GM21423 (cell line): ENCODE data around the gene MOB3C.

Source experiments
- ATAC-seq: cut with Tn5 transposase; IDR thresholded peaks from one replicate; pipeline ENCODE4 v1.9.1; 2021; ENCODE audit warnings: mild to moderate bottlenecking, moderate library complexity; ENCODE audit not compliant: unreplicated experiment

The MOB3C gene

DNA sequence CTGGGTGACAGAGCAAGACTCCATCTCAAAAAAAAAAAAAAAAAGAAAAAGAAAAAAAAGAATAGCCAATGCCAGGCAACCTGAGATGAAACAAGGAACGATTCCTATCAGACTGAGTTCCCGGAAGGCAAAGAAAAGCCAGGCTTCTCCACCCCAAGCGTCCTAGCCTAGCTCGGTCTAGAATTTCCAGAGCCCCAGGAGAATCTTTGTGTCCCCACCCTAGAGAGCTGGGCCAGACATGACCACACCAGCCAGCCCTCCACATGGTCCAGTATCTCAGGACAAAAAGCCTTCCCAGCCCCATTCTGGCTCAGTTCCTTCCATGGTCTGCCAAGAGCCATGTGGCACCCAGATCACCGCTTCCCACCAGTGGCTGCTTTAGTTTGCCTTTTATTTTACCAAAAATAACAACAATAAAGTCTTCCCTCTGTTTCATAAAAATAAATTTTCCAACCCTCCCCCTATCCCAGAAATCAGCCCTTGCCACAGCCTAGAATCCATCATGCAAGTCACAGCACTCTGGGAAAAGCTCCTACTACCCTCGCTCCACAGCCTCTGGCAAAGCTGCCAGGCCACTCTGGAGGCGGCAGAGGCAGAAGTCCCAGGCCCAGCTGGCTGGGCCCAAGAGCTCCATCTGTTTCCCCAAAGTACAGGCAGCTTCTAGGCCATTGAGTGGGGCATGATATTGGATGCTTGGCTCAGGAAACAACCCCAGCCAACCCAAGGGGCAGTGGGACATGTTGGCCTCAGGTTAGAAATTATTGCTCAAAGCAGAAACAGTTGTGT, 9.1 kb downstream of the MOB3C start:
- no peak for ATAC-seq

DNA sequence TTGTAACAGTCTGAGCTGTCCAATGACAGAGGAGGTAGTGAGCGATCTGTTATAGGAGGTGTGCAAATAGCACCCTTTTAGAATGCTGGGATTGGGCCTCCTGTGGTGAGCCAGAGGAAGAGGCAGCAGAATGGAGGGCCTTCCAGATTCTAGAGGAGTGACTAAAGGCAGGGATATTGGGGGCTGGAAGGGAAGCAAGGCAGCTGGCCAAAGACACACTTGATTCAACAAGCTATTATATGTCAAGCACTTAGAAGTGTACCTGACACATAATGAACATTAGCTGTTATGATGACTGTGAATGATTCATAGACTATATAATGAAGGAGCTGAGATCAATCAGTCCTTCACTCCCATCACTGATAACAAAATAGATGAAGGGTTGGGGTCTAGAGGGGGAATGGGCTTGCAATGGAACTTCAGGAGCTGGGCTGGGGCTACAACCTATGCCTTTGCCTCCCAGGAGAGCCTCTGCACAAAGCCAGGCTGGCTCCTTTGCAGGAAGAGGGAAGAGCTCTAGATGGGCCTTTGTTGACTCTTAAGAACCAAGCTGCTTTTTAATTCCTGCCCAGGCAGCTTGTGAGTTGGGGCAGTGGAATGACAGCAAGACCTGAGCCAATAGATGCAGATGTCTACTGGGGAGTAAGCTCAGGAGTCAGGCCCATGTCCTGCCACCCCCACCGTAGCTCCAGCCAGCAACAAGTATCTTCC, 10.2 kb downstream of the MOB3C start:
- no peak for ATAC-seq

DNA sequence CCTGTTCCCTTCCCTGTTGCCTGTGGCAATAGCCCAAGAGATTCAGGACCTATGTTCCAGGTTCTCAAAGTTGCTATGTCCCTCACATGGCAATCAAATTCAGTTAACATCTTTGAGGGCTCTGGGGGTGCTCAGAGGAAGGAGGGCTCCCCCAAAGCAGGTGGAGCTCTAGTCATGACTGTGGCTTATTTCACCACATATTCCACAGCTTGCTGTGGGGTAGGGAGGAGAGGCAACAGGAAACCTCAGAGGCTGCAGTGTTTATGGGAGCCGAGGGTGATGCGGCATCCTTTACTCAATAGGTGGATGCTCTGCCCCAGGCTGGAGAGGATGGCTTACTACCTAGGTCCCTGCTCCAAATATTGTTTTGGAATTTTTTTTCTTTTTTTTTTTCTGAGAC, 11.4 kb downstream of the MOB3C start:
- no peak for ATAC-seq

DNA sequence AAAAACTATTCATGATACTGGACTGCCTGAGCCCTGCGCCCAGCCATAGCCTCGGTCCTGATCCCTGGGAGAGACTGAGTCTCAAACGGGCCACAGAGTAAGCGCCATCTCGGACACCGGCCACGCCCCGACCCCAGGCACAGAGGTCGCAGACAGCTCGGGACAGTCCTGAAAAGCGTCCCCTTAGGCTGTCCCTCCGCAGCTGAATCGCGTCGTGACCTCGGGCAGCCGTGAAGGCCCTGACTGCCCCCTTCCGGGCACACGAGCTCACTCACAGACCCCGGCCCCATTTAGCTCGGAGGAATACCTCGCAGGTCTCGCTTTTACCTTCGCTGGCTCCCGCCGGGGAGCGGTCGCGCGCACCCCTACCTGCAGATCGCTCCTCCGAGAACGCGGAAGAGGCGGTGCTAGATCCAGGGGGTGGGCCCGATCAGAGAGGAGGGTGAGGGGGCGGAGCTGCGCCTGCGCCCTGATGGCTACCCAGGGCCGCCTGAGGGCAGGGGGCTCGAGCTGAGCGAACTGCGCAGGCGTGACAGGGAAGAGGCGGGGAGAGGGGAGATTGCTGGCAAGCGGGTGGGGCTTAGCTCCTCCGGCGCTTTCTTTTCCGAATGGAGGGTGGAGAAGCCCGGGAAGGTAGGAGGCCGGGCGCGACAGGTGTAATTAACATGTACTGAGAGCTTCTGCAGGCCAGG, 12.6 kb downstream of the MOB3C start, which contains the start of gene MKNK1:
MKNK1 (minus strand) TSS at position 411 of the 692 bp plus-strand sequence. CDS start 20,941 bp downstream, outside the sequence.
- ATAC-seq: peak; percentile 98

DNA sequence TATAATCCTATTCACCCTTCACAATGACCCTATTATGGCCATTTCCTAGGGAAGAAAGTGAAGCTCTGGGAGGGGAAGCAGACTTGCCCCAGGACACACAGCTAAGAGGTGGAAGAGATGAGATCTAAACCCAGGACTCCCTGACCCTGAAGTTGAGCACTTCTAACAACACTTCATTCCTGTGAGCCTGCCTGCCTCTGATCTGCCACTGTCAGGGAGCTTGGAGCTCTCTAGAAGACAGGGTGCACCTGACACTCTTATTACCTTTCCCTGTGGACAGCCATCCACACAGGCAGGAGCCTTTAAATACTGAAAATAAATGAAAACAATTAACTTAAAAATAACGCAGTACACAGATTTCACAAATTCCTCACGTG, 13.1 kb downstream of the MOB3C start:
- peak; percentile 3 for ATAC-seq

DNA sequence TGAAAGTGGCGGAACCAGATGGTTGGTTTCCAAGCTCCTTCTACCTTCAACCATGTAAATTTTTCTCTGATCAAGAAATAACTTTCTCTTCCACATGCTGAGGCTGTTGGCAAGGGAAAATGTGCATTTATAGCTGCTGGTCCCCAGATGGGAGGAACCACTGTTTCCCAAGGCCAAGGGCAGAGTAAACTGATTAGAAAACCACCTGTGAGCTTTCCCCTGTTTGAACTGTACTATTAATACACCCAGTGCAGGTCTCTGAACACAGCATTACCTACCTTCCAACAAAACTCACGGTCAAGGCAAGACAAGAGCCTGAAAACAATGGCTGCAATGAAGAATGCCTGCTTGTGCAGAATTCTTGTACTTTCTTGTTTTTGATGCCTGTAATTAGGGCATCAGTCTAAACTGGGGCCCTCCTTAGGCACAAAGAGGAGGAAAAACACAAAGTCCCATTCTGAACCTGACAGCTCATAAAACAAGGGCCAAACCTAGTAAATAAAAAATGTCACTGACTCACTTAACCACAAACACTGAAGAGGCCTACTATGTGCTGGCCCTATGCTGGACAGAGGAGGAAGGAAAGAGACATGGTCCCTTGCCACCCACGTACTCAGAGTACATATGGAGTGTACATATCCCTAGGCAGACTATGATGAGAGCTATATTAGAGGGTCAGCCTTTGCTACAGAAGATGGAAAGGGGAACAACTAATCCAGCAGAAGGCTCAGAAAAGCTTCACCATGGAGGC, 15.2 kb downstream of the MOB3C start:
- no peak for ATAC-seq

DNA sequence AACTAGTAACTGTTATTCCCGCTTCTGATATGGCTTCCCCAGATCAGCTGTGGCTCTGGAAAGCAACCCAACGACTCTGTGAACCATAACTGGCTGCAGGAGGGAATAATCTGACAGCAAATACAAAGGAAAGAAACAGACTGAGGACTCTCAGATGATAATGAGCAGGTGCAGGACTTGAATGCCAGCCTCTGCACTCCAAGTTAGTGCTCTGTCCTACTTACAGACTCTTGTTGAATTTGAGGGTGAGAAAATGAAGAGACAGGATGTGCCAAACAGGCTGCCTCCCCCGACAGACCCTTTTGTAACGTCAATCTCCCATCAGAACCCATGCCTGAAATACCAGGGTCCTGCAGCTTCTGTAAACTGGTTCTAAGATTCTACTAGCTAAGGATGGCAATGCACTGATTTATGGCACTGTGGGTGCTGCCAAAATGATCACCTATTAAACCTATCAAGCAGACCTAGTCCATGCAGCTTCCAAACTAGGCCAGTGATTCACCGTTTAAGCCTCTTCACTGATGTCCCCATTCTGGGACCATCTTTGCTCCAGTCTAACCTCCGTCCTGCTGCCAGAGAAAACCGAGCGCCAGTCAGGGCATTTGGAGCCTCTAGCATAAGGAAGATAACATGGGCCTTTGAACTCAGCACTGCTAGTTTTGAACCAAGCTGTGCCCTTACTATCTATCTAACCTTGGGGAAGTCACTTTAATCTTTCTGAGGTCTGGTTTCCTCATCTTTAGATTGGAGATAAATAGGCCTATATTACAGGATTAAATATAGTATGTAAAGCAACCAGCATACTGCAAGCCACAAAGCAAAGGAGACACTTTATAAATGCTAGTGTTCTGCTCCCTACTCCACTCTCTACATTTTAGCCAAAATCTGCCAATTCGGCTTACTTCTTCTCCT, 17.3 kb downstream of the MOB3C start:
- no peak for ATAC-seq

DNA sequence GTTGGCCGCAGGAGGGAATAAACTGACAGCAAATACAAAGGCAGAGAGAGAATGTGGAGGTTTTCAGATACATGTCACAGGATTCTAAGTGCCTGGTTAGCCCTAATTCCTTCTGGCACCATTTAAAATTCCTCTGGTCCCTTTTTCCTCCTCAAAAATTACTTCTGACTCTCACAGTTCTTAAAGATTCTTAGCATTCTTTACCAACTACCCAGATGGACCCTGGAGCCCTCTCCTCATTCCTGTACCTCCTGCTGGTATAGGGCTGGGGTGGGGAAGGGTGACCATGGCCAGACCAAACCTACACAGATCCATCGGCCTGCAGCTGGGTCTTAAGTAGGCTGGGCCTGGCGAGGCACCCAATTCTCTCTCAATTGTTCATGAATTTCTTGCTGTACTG, 19.8 kb downstream of the MOB3C start:
- ATAC-seq: no peak

DNA sequence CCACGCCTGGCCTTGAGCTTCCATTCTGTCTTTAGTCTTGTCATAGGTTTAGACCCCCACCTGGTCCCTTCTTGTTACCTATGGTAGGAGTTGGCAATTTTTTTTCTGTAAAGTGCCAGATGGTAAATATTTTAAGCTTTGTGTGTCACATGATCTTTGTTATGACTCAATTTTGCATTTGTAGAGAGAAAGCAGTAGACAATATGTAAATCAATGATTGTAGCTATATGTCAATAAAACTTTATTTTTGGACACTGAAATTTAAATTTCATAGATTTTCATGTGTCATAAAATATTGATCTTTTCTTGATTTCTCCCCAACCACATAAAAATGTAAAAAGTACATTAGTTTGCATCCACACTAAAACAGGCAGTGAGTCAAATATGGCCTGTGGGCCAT, 20.6 kb downstream of the MOB3C start:
- ATAC-seq: no peak

DNA sequence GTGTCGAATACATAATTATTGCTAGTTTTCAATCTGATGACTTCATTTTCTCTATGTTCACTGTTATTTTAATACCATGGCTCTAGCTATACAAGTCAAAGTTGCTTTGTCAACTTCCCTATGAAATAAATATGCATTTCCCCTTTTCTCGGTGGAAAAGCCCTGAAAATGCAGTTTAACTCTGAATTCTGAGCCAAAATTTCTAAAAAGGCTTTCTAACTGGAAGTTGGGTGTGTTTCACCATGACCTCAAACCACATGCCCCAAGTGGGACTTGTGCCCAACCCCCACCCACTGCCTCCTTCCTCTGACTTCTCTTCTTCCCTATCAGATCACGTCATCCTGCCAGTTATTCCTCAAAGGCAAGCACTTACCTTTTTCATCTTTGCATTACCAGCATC, 21.5 kb downstream of the MOB3C start:
- ATAC-seq: no peak

DNA sequence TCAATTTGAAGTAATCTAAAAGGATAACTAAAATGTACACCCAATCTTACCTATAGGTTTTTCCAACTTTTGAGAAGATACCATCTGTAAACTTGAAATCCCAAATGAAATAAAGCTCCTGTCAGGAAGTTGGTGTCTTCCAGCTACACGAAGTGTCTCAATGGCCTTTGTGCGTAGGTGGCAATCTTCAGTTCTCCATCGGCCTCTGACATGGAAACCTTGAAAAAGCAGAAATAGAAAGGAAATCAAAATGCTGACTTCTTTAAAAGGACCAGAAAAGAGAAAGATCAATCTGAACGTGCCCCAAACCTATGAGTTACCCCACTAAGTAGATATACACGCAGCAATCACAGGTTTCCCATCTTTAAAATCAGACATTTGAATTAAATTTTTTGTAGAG, 22.5 kb downstream of the MOB3C start:
- ATAC-seq: no peak

DNA sequence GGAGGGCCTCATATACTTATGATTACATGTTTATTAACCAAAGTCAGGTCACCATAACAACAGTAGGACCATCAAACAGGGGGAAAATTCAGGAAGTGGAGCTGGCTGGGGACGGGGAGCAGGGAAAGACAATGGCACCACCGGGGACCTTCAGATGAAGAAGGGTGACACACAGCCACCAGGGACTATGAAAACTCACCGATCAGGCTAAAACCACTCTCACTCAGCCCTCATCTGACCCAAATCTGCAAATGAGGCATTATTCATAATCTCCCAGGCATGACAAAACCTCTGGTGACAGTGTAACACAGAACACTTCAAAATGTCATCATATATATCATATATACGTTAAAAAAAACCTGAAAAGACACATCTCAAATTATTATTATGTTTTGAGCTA, 23.8 kb downstream of the MOB3C start:
- ATAC-seq: no peak

DNA sequence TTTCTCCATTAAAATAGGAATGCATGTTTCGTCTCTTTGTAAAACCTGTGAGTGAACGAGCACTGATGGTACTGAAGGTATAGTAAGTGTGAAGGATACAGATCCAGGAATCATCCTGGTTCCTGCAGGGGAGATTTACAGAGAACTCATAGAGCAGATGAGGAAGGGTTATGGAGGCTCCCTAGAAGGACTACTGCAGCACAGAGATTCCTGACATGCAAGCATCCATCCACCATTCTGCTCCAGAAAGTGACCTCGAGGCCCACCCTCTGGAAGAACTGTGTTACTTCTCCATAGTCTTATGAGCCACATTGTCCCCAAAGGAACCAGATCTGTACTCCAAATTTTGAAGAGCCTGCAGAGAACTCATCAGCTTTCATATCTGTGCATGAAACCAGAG, 27.1 kb downstream of the MOB3C start:
- no peak for ATAC-seq

DNA sequence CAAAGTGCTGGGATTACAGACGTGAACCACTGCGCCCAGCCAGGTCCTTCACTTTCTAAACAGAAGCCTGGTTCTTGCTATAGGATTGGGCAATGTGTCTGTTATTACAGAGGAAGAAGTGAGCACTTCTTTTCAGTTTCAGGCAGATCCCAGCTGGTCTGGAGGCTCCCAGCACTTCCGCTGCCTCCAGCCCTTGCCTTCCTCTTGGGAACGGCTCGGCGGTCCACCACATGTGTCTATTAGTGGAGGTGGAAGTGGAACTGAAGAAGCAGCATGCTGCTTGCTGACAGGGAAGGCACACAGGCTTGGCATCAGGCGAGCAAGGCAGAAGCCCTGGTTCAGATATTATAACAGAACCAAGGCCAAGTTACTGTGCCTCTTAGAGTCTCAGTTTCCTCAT, 29.5 kb downstream of the MOB3C start:
- ATAC-seq: no peak

DNA sequence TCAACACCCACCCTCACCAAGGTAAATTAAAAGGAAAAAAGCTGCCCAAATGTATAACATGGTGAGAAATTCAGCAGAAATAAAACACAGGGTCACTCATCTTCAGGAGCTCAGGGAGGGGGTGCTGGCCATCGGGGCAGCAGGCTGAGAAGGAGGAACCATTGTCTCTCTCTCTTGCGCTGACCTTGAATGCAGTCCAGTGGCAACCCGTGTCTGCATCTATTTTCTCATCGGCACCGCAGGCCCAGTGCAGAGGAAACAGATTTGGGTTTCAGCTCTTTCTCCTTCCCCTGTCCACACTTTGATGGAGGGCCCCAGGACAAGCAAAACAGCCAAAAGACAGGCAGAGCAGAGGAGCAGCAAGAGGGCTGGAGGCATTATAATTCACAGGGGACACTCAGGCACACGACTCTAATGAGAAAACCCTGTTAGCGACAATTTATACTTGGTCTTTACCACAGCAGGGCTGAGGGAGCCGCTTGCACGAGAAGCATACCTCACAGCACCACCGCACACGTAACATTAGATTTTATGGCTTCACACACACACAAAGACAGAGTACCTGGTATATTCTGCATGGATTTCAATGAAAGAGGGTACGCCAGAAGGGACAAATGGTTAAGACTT, 31.2 kb downstream of the MOB3C start:
- no peak for ATAC-seq

DNA sequence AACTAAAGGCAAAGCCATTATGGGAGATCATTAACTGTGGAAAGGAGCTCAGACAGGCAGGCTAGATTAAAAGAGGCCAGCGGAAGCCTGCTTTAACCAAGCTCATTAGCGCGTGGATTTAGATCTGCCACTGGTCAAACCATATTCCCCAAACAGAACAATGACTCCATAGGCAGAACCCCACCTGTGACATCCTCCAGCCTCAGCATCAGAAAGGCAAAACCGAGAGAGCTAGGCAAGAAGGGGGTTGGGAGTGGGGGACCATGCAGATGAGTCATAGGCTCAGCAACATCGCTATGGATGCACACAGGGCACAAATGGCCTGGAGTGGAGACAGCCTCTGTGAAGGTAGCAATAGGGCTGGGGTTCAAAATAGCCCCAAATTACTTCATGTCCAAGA, 33.1 kb downstream of the MOB3C start:
- ATAC-seq: no peak

DNA sequence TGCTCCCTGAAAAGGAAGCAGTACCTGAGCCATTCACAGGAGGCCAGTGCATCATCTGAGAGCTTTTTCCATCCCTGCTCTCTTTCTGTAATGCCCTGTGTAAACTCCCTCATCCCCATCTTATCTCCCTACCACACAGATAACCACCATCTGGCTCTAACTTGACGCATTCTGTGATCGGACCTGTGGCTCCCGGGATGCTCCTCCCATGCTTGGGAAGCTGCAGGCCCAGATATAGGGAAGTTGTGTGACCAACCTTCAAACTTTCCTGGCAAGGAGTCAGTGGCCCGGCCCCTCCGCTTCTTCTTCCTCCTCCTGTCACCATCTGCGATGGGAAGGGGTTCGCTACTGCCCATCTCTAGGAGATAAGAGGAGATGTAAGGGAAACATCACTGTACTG, 33.6 kb downstream of the MOB3C start:
- no peak for ATAC-seq

DNA sequence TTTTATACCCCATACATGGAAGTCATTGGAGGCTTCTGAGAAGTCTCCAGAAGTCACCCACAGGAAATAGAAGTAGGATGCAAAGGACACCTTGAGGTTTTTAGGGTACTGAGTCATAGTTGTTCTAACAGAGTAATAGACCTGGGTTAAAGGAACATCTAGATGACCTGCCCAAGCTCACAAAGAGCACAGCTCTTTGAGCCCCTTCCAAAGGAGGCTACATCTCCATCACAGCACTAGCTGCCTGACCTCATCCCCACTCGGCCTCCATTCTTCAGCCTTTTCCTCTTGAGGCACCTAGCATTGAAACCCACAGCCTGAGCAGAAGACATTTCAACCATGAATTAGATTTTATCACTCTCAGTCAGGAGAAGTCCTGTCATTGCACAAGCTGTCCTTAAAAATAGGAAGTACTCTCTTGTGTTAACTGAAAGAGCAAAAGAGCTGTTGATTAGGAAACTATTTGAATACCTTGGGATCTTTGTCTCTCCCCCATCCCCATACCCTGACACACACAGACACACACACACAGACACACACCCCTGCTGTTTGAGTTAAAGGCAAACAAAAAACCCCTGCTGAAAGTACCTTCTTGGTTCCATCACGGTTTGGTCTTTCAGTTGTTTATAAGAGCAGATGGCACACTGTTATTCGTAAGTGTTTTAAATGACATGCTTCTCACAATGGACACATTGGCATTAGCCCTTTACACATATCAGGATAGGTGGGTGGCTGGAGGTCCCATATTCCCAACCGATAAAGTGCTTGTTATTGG, 34.7 kb downstream of the MOB3C start:
- ATAC-seq: no peak
